Astrocyte (in vitro differentiated cells and primary cell): ENCODE data around the gene ZG16. TPM values are rescaled to one million over a fixed set of nuclear protein-coding genes. Genes with fewer than 3 reads are reported as not detected.

Experiments
- DNase-seq: peaks from one replicate; pipeline ENCODE4 v3.0.0-alpha.2; 2010; ENCODE audit warnings: low read depth
- FAIRE-seq: peaks from 2 replicates; lab custom pipeline; 2011; peaks lifted over from hg19 to GRCh38; lab: Jason Lieb, UNC
- H2AFZ ChIP-seq: 2 replicates; pipeline ENCODE4 v1.6.0; 2012; ENCODE audit warnings: low read depth, low read length, inconsistent platforms
- H3K27ac ChIP-seq: 2 replicates; pipeline ENCODE4 v1.5.1; 2011; ENCODE audit warnings: low read depth, low read length, inconsistent platforms
- H3K27me3 ChIP-seq: 2 replicates; pipeline ENCODE4 v1.6.0; 2011; ENCODE audit warnings: low read length, inconsistent platforms; ENCODE audit not compliant: insufficient read depth
- H3K36me3 ChIP-seq: 2 replicates; pipeline ENCODE4 v1.5.1; 2011; ENCODE audit warnings: low read length, inconsistent platforms; ENCODE audit not compliant: insufficient read depth
- H3K4me1 ChIP-seq: 2 replicates; pipeline ENCODE4 v1.5.1; 2011; ENCODE audit warnings: low read length, inconsistent platforms; ENCODE audit not compliant: insufficient read depth
- H3K4me2 ChIP-seq: 2 replicates; pipeline ENCODE4 v1.6.0; 2012; ENCODE audit warnings: low read length, inconsistent platforms
- H3K4me3 ChIP-seq: 2 replicates; pipeline ENCODE4 v1.5.1; 2011; ENCODE audit warnings: low read depth, mild to moderate bottlenecking, low read length, inconsistent platforms; ENCODE audit not compliant: insufficient read depth
- H3K79me2 ChIP-seq: 2 replicates; pipeline ENCODE4 v1.6.0; 2012; ENCODE audit warnings: mild to moderate bottlenecking, low read length, inconsistent platforms; ENCODE audit not compliant: insufficient read depth
- H3K9ac ChIP-seq: 2 replicates; pipeline ENCODE4 v1.6.0; 2012; ENCODE audit warnings: mild to moderate bottlenecking, low read length, inconsistent platforms
- H3K9me3 ChIP-seq: 2 replicates; pipeline ENCODE4 v1.5.1; 2012; ENCODE audit warnings: low read depth, mild to moderate bottlenecking, low read length, inconsistent platforms; ENCODE audit not compliant: insufficient read depth
- H4K20me1 ChIP-seq: 2 replicates; pipeline ENCODE4 v1.6.0; 2012; ENCODE audit warnings: low read length, inconsistent platforms; ENCODE audit not compliant: insufficient read depth
- H3K27ac Mint-ChIP-seq: one replicate; pipeline ENCODE4 v1.8.0; 2021; ENCODE audit warnings: mild to moderate bottlenecking, mixed read lengths; ENCODE audit not compliant: unreplicated experiment
- H3K27me3 Mint-ChIP-seq: one replicate; pipeline ENCODE4 v1.8.0; 2021; ENCODE audit warnings: low read depth, mixed read lengths; ENCODE audit not compliant: unreplicated experiment
- H3K36me3 Mint-ChIP-seq: one replicate; pipeline ENCODE4 v1.8.0; 2021; ENCODE audit warnings: low read depth, mixed read lengths; ENCODE audit not compliant: unreplicated experiment
- H3K4me1 Mint-ChIP-seq: one replicate; pipeline ENCODE4 v1.8.0; 2021; ENCODE audit warnings: low read depth, mixed read lengths; ENCODE audit not compliant: unreplicated experiment
- H3K4me3 Mint-ChIP-seq: one replicate; pipeline ENCODE4 v1.8.0; 2021; ENCODE audit warnings: mild to moderate bottlenecking, moderate library complexity, mixed read lengths; ENCODE audit not compliant: unreplicated experiment
- H3K9me3 Mint-ChIP-seq: one replicate; pipeline ENCODE4 v1.8.0; 2021; ENCODE audit warnings: mild to moderate bottlenecking, mixed read lengths; ENCODE audit not compliant: unreplicated experiment
- CTCF ChIP-seq: IDR thresholded peaks from 2 replicates; pipeline ENCODE4 v1.5.1; 2011; ENCODE audit warnings: low read depth, mild to moderate bottlenecking, inconsistent platforms, low read length, moderate library complexity; ENCODE audit not compliant: insufficient read depth
- EZH2 ChIP-seq: IDR thresholded peaks from 2 replicates; pipeline ENCODE4 v1.6.1; 2012; ENCODE audit warnings: mild to moderate bottlenecking, low read length, inconsistent platforms; ENCODE audit not compliant: insufficient read depth
- total RNA-seq: library from RNA; stranded (reverse); gene quantifications from 2 replicates; pipeline ENCODE4 v1.2.1, GENCODE V29; 2021

ZG16 gene
- total RNA-seq, 1 donor from 2014 or later: not detected

- H3K36me3 ChIP-seq: peaks cover 11% of the 10 kb centered on the region
- H2AFZ ChIP-seq: peak overlapping the region; percentile 79
- H3K9me3 ChIP-seq: no peaks in the 10 kb centered on the region
- H3K9ac ChIP-seq: peak overlapping the region; percentile 94
- Mint-ChIP-seq H3K27ac (peak overlapping the region; percentile 98), H3K27me3 (no peaks in the 10 kb centered on the region), H3K4me1 (peaks cover 15% of the 10 kb centered on the region), H3K36me3 (peaks cover 14% of the 10 kb centered on the region), H3K4me3 (peak overlapping the region; percentile 98), H3K9me3 (no peaks in the 10 kb centered on the region)
- peaks cover 17% of the 10 kb centered on the region for H4K20me1 ChIP-seq
- FAIRE-seq: no peak
- H3K79me2 ChIP-seq: peaks cover 25% of the 10 kb centered on the region
- peak overlapping the region; percentile 74 for H3K4me3 ChIP-seq
- DNase-seq: no peak
- no peaks in the 10 kb centered on the region for H3K27me3 ChIP-seq
- peaks cover 21% of the 10 kb centered on the region for H3K4me1 ChIP-seq
- peak overlapping the region; percentile 96 for H3K4me2 ChIP-seq
- no peak for TF ChIP-seq CTCF
- no peak for TF ChIP-seq EZH2
- H3K27ac ChIP-seq: peak overlapping the region; percentile 91
Observed at GRCh38 chr16:29804455-29805231, 26.6 kb downstream of the ZG16 start.

- Histone ChIP-seq H3K9ac (peak overlapping the region; percentile 94), H3K27me3 (no peaks in the 10 kb centered on the region), H3K79me2 (peaks cover 33% of the 10 kb centered on the region), H4K20me1 (peaks cover 25% of the 10 kb centered on the region), H3K27ac (peak overlapping the region; percentile 91), H3K4me2 (peak overlapping the region; percentile 96), H3K4me3 (peak overlapping the region; percentile 74), H2AFZ (peak overlapping the region; percentile 79), H3K4me1 (peaks cover 28% of the 10 kb centered on the region), H3K36me3 (peaks cover 11% of the 10 kb centered on the region), H3K9me3 (no peaks in the 10 kb centered on the region)
- Mint-ChIP-seq H3K4me1 (peaks cover 23% of the 10 kb centered on the region), H3K36me3 (peaks cover 16% of the 10 kb centered on the region), H3K9me3 (no peaks in the 10 kb centered on the region), H3K4me3 (peak overlapping the region; percentile 98), H3K27me3 (no peaks in the 10 kb centered on the region), H3K27ac (peak overlapping the region; percentile 98)
- FAIRE-seq: no peak
- DNase-seq: peak; percentile 94
- no peak for TF ChIP-seq CTCF
- no peak for TF ChIP-seq EZH2
Observed at GRCh38 chr16:29805232-29806098, 27.4 kb downstream of the ZG16 start.
